Epithelial cell of proximal tubule (primary cell): Measurements from ENCODE around the gene GNB1. TPM values are rescaled to one million over a fixed set of nuclear protein-coding genes. Genes with fewer than 3 reads are reported as not detected.

Experiments
- DNase-seq: peaks from one replicate; pipeline ENCODE4 v3.0.0-alpha.2; 2011; ENCODE audit warnings: low read depth
- H3K4me3 ChIP-seq: 2 replicates; pipeline ENCODE4 v1.5.1; 2011; ENCODE audit warnings: low read depth, mild to moderate bottlenecking, low read length
- CTCF ChIP-seq: conservative IDR thresholded peaks from 2 replicates; pipeline ENCODE4 v1.5.1; 2012; ENCODE audit warnings: low read depth, mild to moderate bottlenecking, low read length
- total RNA-seq: library from RNA; depleted of rRNA; stranded (reverse); fragments of >200 nt; gene quantifications from 2 replicates; pipeline ENCODE4 v1.2.3, GENCODE V29; 2015

GNB1 gene
- total RNA-seq, 1 donor from 2014 or later, result 200 TPM

- DNase-seq, result no peak
- TF ChIP-seq CTCF, result no peak
- H3K4me3 ChIP-seq, result no peak overlapping the region
Measured at GRCh38 chr1:1922702-1922955, 31.7 kb upstream of the GNB1 start.

DNA sequence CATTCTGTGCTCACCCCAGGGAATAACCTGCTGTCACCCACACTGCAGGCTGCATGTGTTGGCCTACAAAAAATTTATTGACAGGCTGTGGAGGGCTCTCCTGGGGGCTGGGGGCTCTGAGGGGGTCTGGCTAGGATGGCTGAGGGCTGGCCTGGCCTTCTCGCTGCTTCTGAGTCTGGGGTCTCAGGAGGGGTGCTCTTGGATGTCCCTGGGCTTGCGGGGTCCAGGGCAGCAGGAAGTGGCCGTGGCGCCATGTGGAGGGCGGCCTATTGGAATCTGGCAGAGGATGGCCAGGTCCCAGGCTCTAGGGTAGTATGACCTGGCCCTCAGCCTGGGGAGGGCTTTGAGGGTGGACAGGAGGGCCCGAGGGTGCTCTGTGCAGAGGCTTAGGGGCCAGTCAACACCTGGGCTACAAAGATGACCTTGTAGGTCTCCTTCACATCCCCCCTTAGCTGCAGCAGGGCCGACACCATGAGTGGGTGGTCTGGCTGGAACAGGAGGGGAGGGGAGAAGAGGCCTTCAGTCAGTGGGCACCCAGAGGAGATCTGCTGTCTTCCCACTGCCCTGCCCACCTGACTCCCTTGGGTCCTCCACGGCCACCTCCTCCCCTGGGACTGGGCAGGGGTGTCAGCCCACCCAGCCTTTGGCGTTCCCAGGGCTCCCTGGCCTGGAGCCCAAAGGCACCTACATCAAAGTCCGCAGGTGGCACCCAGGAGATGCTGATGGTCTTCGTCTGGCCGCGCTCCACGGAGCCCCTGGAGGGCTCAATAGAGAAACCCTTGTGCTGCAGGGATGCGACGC is 31.2 kb upstream of the GNB1 start:
- H3K4me3 ChIP-seq, result no peak overlapping the region
- TF ChIP-seq CTCF, result no peak
- DNase-seq, result no peak

GRCh38 chr1:1921459-1921862 is 30.6 kb upstream of the GNB1 start:
- H3K4me3 ChIP-seq, result no peak overlapping the region
- no peak for DNase-seq
- no peak for TF ChIP-seq CTCF

GRCh38 chr1:1920608-1921458 is 29.9 kb upstream of the GNB1 start:
- no peak for TF ChIP-seq CTCF
- DNase-seq, result no peak
- no peak overlapping the region for H3K4me3 ChIP-seq

DNA sequence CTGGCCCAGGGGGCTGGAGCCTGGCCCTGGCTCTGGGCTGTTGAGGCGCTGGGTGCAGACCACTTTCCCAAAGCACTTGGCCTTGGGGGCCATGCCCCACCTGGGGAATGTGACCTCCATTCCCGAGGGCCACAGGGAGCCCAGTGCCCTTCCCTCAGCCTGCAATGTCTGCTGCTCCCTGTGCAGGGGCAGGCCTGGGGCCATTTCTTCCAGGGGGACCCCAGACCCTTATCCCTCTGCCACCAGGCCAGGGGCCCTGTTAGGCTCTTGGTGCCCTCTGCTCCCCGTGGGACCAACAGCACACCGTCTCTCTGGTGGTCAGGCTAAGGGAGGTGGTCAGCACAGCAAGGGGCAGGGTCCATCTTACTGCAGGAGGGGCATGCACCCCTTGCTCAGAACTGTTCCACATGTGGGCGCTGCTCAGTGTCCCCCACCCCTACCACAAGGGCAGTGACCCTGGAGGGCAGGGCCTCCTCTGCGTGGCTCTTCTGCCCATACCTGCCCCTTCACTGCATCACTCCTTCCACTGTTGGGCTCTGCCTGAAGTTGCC is 29.2 kb upstream of the GNB1 start:
- TF ChIP-seq CTCF, result no peak
- peak overlapping the region; percentile 61 for H3K4me3 ChIP-seq
- DNase-seq, result no peak

DNA sequence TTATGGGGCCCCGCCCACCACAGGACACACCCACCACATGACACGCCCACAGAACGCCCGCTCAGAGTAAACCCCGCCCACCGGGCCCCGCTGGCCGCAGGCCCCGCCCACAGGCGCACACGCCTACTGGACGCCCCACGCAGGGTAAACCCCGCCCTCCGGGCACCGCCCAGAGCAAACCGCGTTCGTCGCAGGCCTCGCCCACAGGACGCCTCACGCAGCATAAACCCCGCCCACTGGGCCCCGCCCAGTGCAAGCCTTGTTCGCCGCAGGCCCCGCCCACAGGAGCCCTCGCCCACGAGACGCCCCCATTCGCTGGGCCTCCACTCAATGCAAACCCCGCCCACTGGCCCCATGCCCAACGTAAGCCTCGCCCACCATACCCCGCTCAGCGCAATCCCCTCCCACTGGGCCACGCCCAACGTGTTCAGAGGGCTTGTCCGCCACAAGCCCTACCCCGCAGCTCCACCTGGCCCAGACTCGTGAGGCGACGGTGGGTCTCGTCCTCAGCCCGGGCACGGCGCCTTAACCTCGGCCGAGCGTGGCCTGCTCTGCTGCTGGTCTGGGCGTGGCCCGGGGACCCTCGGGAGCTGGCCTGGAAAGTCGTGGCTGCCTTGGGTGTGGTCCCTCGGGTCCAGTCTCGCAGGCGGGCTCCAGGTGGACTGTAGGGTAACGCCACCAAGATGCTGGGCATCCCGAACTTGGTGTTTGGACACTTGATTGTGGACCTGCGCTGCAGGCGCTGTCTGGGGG is 28.6 kb upstream of the GNB1 start:
- H3K4me3 ChIP-seq, result peak overlapping the region; percentile 61
- peak; percentile 49 for DNase-seq
- no peak for TF ChIP-seq CTCF
